ENCODE results near the gene ZMIZ1. TPM values are rescaled to one million over a fixed set of nuclear protein-coding genes. Genes with fewer than 3 reads are reported as not detected.
A peak's percentile ranks its signal among the peaks of the same experiment; 100 is the strongest.

The ZMIZ1 gene
- polyA plus RNA-seq, 3 donors, result 3.3 to 64.6 (median 8.9) TPM

- no peaks in the 10 kb centered on the region for H3K9me3 Mint-ChIP-seq
- Histone ChIP-seq H3K4me2 (replicated peaks; ENCODE audit: extremely low read depth, low read length, poor library complexity, severe bottlenecking) (no peak overlapping the region), H3K79me2 (ENCODE audit: insufficient read depth, low read length) (peaks cover 98% of the 10 kb centered on the region), H3K9ac (ENCODE audit: insufficient read depth, low read length, poor library complexity, severe bottlenecking) (no peak overlapping the region), H3K9me3 (replicated peaks in 1 of 2; ENCODE audit: control insufficient read depth in 1 of 2, insufficient read depth in 1 of 2, low read length in 2 of 2) (no peaks in the 10 kb centered on the region), H3K4me1 (ENCODE audit: control insufficient read depth in 1 of 2, insufficient read depth in 2 of 2, low read length in 2 of 2) (peaks cover 15 to 18% of the 10 kb centered on the region in 2 donors), H3K27me3 (ENCODE audit: control insufficient read depth in 2 of 2, insufficient read depth in 2 of 2, low read length in 2 of 2) (no peaks in the 10 kb centered on the region), H3K36me3 (replicated peaks in 1 of 2; ENCODE audit: control insufficient read depth in 1 of 2, insufficient read depth in 2 of 2, low read length in 2 of 2) (peaks cover 5 to 24% of the 10 kb centered on the region in 2 donors), H3K27ac (ENCODE audit: low read depth in 1 of 2, low read length in 2 of 2) (no peak overlapping the region), H2AFZ (ENCODE audit: insufficient read depth, low read depth, low read length, poor library complexity, severe bottlenecking) (no peak overlapping the region), H4K20me1 (ENCODE audit: insufficient read depth, low read length) (peaks cover 100% of the 10 kb centered on the region), H3K4me3 (replicated peaks in 1 of 3; ENCODE audit: low read depth in 2 of 3, low read length in 3 of 3) (no peak overlapping the region)
- intact Hi-C loops (cut with micrococcal nuclease), result no loop called here
- H3K36me3 Mint-ChIP-seq, result peaks cover 32 to 36% of the 10 kb centered on the region in 2 donors
- peaks cover 48% of the 10 kb centered on the region for H3K4me1 Mint-ChIP-seq
- 95% methylated on average over 11 of the region's 12 CpGs for WGBS (ENCODE audit: insufficient coverage)
- no peaks in the 10 kb centered on the region for H3K27me3 Mint-ChIP-seq (ENCODE audit: low read depth in 3 of 3)
- H3K27ac Mint-ChIP-seq, result peak overlapping the region in 1 of 7 donors; percentile 18
- no peak for DNase-seq
- no peak for TF ChIP-seq CTCF (IDR thresholded peaks at IDR 0.05)
- peak overlapping the region in 1 of 2 donors; percentile 16 for H3K4me3 Mint-ChIP-seq
These were observed 43.3 kb downstream of the ZMIZ1 start for GRCh38 chr10:79111846-79112614.

DNA sequence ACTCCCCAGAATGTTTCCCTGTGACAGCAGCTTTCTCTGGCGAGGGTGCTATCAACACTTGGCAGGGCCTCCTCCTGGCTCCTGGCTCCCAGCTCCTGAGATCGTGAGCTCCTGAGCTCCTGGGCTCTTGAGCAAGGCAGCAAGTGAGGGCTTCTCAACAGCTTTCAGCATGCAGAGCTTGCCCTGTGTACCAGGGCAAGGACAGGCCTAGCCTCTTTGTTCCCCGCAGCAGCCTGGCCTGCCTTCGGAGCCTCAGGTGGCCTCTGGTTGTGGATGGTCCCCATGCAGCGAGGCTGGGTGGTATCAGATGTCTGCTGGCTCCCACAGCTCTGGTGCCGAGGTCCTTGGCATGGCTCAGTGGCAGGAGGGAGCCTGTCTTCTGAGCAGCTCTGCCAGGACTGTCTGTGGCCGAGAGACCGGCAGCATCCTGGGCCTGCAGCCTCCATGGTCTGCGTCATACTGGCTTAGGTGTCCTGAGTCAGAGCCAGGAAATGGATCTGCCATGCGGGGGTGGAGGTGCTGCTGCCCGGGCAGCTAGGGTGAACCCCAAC is 44.2 kb downstream of the ZMIZ1 start:
- H3K9me3 ChIP-seq (replicated peaks in 1 of 2; ENCODE audit: control insufficient read depth in 1 of 2, insufficient read depth in 1 of 2, low read length in 2 of 2), result no peaks in the 10 kb centered on the region
- Mint-ChIP-seq H3K4me3 (peak overlapping the region in 1 of 2 donors; percentile 31), H3K36me3 (peaks cover 39% of the 10 kb centered on the region in 2 donors), H3K27ac (peak overlapping the region in 1 of 7 donors; percentile 24), H3K27me3 (ENCODE audit: low read depth in 3 of 3) (no peaks in the 10 kb centered on the region), H3K4me1 (peaks cover 47% of the 10 kb centered on the region), H3K9me3 (no peaks in the 10 kb centered on the region)
- no peak overlapping the region for H2AFZ ChIP-seq (ENCODE audit: insufficient read depth, low read depth, low read length, poor library complexity, severe bottlenecking)
- peaks cover 15 to 18% of the 10 kb centered on the region in 2 donors for H3K4me1 ChIP-seq (ENCODE audit: control insufficient read depth in 1 of 2, insufficient read depth in 2 of 2, low read length in 2 of 2)
- H3K27ac ChIP-seq (ENCODE audit: low read depth in 1 of 2, low read length in 2 of 2), result no peak overlapping the region
- peaks cover 98% of the 10 kb centered on the region for H3K79me2 ChIP-seq (ENCODE audit: insufficient read depth, low read length)
- no peak for TF ChIP-seq CTCF (IDR thresholded peaks at IDR 0.05)
- no peak for DNase-seq
- 70% methylated on average over 11 of the region's 11 CpGs for WGBS (ENCODE audit: insufficient coverage)
- H3K4me3 ChIP-seq (replicated peaks in 1 of 3; ENCODE audit: low read depth in 2 of 3, low read length in 3 of 3), result no peak overlapping the region
- H3K27me3 ChIP-seq (ENCODE audit: control insufficient read depth in 2 of 2, insufficient read depth in 2 of 2, low read length in 2 of 2), result no peaks in the 10 kb centered on the region
- peaks cover 5 to 27% of the 10 kb centered on the region in 2 donors for H3K36me3 ChIP-seq (replicated peaks in 1 of 2; ENCODE audit: control insufficient read depth in 1 of 2, insufficient read depth in 2 of 2, low read length in 2 of 2)
- peaks cover 100% of the 10 kb centered on the region for H4K20me1 ChIP-seq (ENCODE audit: insufficient read depth, low read length)
- no peak overlapping the region for H3K4me2 ChIP-seq (replicated peaks; ENCODE audit: extremely low read depth, low read length, poor library complexity, severe bottlenecking)
- no peak overlapping the region for H3K9ac ChIP-seq (ENCODE audit: insufficient read depth, low read length, poor library complexity, severe bottlenecking)
- intact Hi-C loops (cut with micrococcal nuclease), result no loop called here
